ENCODE results near the gene GNAS-AS1.

- TF ChIP-seq CTCF (IDR thresholded peaks at IDR 0.05) (no peak), POLR2A (IDR thresholded peaks at IDR 0.05) (no peak)
These were observed 35.8 kb upstream of the GNAS-AS1 start for GRCh38 chr20:58886546-58886945.
